HCT116 (cell line): ENCODE measurements around the gene DSTYK. TPM values are rescaled to one million over a fixed set of nuclear protein-coding genes. Genes with fewer than 3 reads are reported as not detected.
A peak's percentile ranks its signal among the peaks of the same experiment; 100 is the strongest.

ENCODE experiments used
- ATAC-seq: fragments of 200-7000 bp; cut with Tn5 transposase; 2 replicates; pipeline ENCODE4 v1.9.1; 2020; ENCODE audit warnings: mild to moderate bottlenecking, moderate library complexity
- BruUV-seq: library from RNA; stranded (reverse); fragments of 400-500 nt; replicated peaks from 2 replicates; lab custom pipeline; 2021; lab: Mats Ljungman, UMichigan
- CTCF ChIA-PET: fragments of 300-600 bp; sonication (Branson Sonifier 250); formaldehyde crosslinking; loops from one replicate; lab custom pipeline; 2021; ENCODE audit warnings: antibody characterized with exemption; lab: Charles Lee
- POLR2A ChIA-PET: fragments of 300-600, 350-600 bp; sonication (Branson Sonifier 250); formaldehyde crosslinking; loops from one replicate; lab custom pipeline; 2021; ENCODE audit warnings: antibody characterized with exemption; lab: Charles Lee
- RAD21 ChIA-PET, 2 experiments: fragments of 300-600 bp; sonication (Branson Sonifier 250); formaldehyde crosslinking; loops; one replicate each; lab custom pipeline; 2023; ENCODE audit warnings: low total read pairs in 2 of 2; ENCODE audit not compliant: uncharacterized antibody in 2 of 2, unreplicated experiment in 2 of 2, low non-redundant PET in 1 of 2; lab: Charles Lee
- DNase-seq: peaks from one replicate; pipeline ENCODE4 v3.0.0-alpha.2; 2010; ENCODE audit warnings: low read depth, low spot score
- H2AFZ ChIP-seq: fragments of 200-600 bp; shearing (Covaris generic), sonication (generic); 2 replicates; pipeline ENCODE4 v1.6.1; 2017; ENCODE audit warnings: low read depth, mixed run types, mixed read lengths, antibody characterized with exemption, low read length; ENCODE audit not compliant: poor library complexity, severe bottlenecking
- H3K27ac ChIP-seq: 2 replicates; pipeline ENCODE4 v1.5.1; 2012; ENCODE audit warnings: low read depth, low read length
- H3K27me3 ChIP-seq: fragments of 200-600 bp; sonication (generic); 2 replicates; pipeline ENCODE4 v1.6.1; 2016; ENCODE audit warnings: mixed run types, low read length, mixed read lengths; ENCODE audit not compliant: insufficient read depth
- H3K36me3 ChIP-seq, 2 experiments: fragments of 200-500 bp in 1 of 2; fragments of 200-600 bp in 1 of 2; sonication (Bioruptor generic) in 1 of 2; sonication (generic) in 1 of 2; 2 replicates each; pipeline versions ENCODE4 v1.5.1 to v1.6.1; 2014 to 2016; ENCODE audit warnings: low read length in 2 of 2, inconsistent platforms in 1 of 2, mixed read lengths in 1 of 2, mixed run types in 1 of 2; ENCODE audit not compliant: insufficient read depth in 2 of 2, control insufficient read depth in 1 of 2
- H3K4me1 ChIP-seq, 2 experiments: fragments of 200-600 bp in 1 of 2; sonication (generic) in 1 of 2; 2 replicates each; pipeline versions ENCODE4 v1.5.1 to v1.6.1; 2012 to 2017; ENCODE audit warnings: low read length in 2 of 2, inconsistent platforms in 1 of 2, mild to moderate bottlenecking in 1 of 2, mixed read lengths in 1 of 2, mixed run types in 1 of 2, moderate library complexity in 1 of 2; ENCODE audit not compliant: insufficient read depth in 2 of 2, control insufficient read depth in 1 of 2
- H3K4me2 ChIP-seq: fragments of 200-600 bp; sonication (generic); 2 replicates; pipeline ENCODE4 v1.6.1; 2017; ENCODE audit warnings: mixed run types, low read length, mixed read lengths
- H3K4me3 ChIP-seq, 2 experiments: fragments of 200-600 bp in 1 of 2; sonication (generic) in 1 of 2; replicated peaks in 1 of 2; 2 replicates each; pipeline ENCODE4 v1.5.1; 2011 to 2016; ENCODE audit warnings: low read length in 2 of 2, control low read depth in 1 of 2, low read depth in 1 of 2, mild to moderate bottlenecking in 1 of 2, mixed read lengths in 1 of 2, mixed run types in 1 of 2
- H3K79me2 ChIP-seq: fragments of 200-600 bp; sonication (generic); 2 replicates; pipeline ENCODE4 v1.6.1; 2017; ENCODE audit warnings: mild to moderate bottlenecking, mixed run types, low read length, moderate library complexity, mixed read lengths; ENCODE audit not compliant: insufficient read depth
- H3K9ac ChIP-seq: fragments of 200-600 bp; sonication (generic); 2 replicates; pipeline ENCODE4 v1.6.1; 2016; ENCODE audit warnings: low read length, mixed read lengths
- H3K9me2 ChIP-seq: fragments of 200-600 bp; sonication (generic), shearing (Covaris generic); 2 replicates; pipeline ENCODE4 v1.6.1; 2017; ENCODE audit warnings: mixed run types, mild to moderate bottlenecking, moderate library complexity; ENCODE audit not compliant: insufficient read depth
- H3K9me3 ChIP-seq, 2 experiments: fragments of 200-500 bp in 1 of 2; fragments of 200-600 bp in 1 of 2; sonication (Bioruptor generic) in 1 of 2; sonication (generic) in 1 of 2; 2 replicates each; pipeline ENCODE4 v1.6.1; 2014 to 2017; ENCODE audit warnings: low read length in 2 of 2, mixed read lengths in 2 of 2, inconsistent platforms in 1 of 2, low read depth in 1 of 2, mild to moderate bottlenecking in 1 of 2, mixed run types in 1 of 2, moderate library complexity in 1 of 2; ENCODE audit not compliant: control insufficient read depth in 1 of 2, insufficient read depth in 1 of 2
- H4K20me1 ChIP-seq: fragments of 200-600 bp; sonication (generic), shearing (Covaris generic); 2 replicates; pipeline ENCODE4 v1.6.1; 2017; ENCODE audit warnings: mixed run types, mild to moderate bottlenecking, moderate library complexity; ENCODE audit not compliant: insufficient read depth
- CBX3 ChIP-seq: IDR thresholded peaks from 2 replicates; pipeline ENCODE4 v1.6.1; 2012; ENCODE audit warnings: low read depth
- CEBPB ChIP-seq: IDR thresholded peaks from 2 replicates; pipeline ENCODE4 v1.6.1; 2012; ENCODE audit warnings: low read depth
- EZH2 ChIP-seq: fragments of 200-600 bp; sonication (generic); IDR thresholded peaks from 2 replicates; pipeline ENCODE4 v1.6.1; 2017; ENCODE audit warnings: antibody characterized with exemption, mixed run types
- EZH2phosphoT487 ChIP-seq: fragments of 200-600 bp; IDR thresholded peaks from 2 replicates; pipeline ENCODE4 v1.6.1; 2018; ENCODE audit warnings: antibody characterized with exemption, borderline replicate concordance
- JUND ChIP-seq: IDR thresholded peaks from 2 replicates; pipeline ENCODE4 v1.6.1; 2012
- SIN3A ChIP-seq: IDR thresholded peaks from 2 replicates; pipeline ENCODE4 v1.6.1; 2012; ENCODE audit warnings: low read depth
- TCF7L2 ChIP-seq: IDR thresholded peaks from 2 replicates; pipeline ENCODE4 v1.7.0; 2011; ENCODE audit warnings: borderline replicate concordance, inconsistent platforms; ENCODE audit not compliant: insufficient read depth, insufficient read length; ENCODE audit errors: extremely low read depth
- ZFX ChIP-seq: fragments of 450-650 bp; IDR thresholded peaks from 2 replicates; pipeline ENCODE4 v1.6.1; 2017
- intact Hi-C: fragments of 100-400 bp; cut with micrococcal nuclease; formaldehyde crosslinking; loops from 2 replicates; pipeline ENCODE4 v1.10.0; 2022
- total RNA-seq: library from RNA; stranded (reverse); gene quantifications from one replicate; pipeline ENCODE4 v1.2.1, GENCODE V29; 2021; ENCODE audit not compliant: unreplicated experiment
- TF ChIP-seq, protein P1 (sequence below), 3 experiments: fragments of 200-600 bp in 1 of 3; sonication (generic) in 1 of 3; IDR thresholded peaks in 2 of 3; conservative IDR thresholded peaks in 1 of 3; 2 replicates each; pipeline ENCODE4 v1.5.1; 2012 to 2017; ENCODE audit warnings: low read depth in 2 of 3, low read length in 2 of 3, antibody characterized with exemption in 1 of 3, borderline replicate concordance in 1 of 3, control low read depth in 1 of 3, mild to moderate bottlenecking in 1 of 3, mixed read lengths in 1 of 3, mixed run types in 1 of 3, moderate library complexity in 1 of 3; ENCODE audit not compliant: insufficient read depth in 1 of 3
- TF ChIP-seq, protein P2 (sequence below): IDR thresholded peaks from 2 replicates; pipeline ENCODE4 v1.6.1; 2011; ENCODE audit warnings: mild to moderate bottlenecking, low read length, moderate library complexity; ENCODE audit not compliant: insufficient replicate concordance; ENCODE audit errors: extremely low read depth
- TF ChIP-seq, protein P3 (sequence below): IDR thresholded peaks from 2 replicates; pipeline ENCODE4 v1.6.1; 2012

DSTYK gene
- total RNA-seq, 1 experiment from 2014 or later = 6.6 TPM

DNA sequence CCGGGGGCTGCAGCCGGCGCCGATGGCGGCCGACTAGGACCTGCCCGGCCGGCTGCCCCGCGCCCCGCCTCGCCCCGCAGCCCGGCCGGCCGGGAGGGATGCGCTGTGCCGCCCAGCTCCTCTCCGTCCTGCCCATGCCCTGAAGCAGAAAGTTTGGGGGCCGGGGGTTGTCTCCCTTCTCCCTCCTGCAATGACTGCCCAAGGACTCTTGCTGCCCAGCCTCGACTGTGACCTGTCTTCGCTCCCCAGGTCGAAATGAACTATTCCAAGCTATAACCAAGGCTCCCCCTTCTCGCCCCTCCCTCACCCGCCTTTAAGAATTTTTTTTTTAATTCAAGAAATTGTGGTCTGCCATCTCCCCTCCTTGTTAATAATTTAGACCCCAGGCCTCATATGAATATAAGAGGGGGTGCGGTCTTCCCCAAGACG is 16.6 kb upstream of the DSTYK start:
- no TSS peak for BruUV-seq
- peak overlapping the region; percentile 98 for H3K4me2 ChIP-seq
- peak overlapping the region; percentile 54 to 67 for H3K4me3 ChIP-seq
- no peaks in the 10 kb centered on the region for H3K9me2 ChIP-seq
- no peaks in the 10 kb centered on the region for H3K79me2 ChIP-seq
- TF ChIP-seq EZH2 (no peak), CBX3 (no peak), TCF7L2 (no peak), JUND (no peak), ZFX (no peak), SIN3A (no peak), EZH2phosphoT487 (no peak), CEBPB (no peak)
- TF ChIP-seq, protein P1, sequence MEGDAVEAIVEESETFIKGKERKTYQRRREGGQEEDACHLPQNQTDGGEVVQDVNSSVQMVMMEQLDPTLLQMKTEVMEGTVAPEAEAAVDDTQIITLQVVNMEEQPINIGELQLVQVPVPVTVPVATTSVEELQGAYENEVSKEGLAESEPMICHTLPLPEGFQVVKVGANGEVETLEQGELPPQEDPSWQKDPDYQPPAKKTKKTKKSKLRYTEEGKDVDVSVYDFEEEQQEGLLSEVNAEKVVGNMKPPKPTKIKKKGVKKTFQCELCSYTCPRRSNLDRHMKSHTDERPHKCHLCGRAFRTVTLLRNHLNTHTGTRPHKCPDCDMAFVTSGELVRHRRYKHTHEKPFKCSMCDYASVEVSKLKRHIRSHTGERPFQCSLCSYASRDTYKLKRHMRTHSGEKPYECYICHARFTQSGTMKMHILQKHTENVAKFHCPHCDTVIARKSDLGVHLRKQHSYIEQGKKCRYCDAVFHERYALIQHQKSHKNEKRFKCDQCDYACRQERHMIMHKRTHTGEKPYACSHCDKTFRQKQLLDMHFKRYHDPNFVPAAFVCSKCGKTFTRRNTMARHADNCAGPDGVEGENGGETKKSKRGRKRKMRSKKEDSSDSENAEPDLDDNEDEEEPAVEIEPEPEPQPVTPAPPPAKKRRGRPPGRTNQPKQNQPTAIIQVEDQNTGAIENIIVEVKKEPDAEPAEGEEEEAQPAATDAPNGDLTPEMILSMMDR (IDR thresholded peaks at IDR 0.05 in 2 of 3, conservative IDR thresholded peaks at IDR 0.05 in 1 of 3; ENCODE audit: borderline replicate concordance in 1 of 3, insufficient read depth in 1 of 3, low read depth in 2 of 3, low read length in 2 of 3) = no peak
- TF ChIP-seq, protein P2, sequence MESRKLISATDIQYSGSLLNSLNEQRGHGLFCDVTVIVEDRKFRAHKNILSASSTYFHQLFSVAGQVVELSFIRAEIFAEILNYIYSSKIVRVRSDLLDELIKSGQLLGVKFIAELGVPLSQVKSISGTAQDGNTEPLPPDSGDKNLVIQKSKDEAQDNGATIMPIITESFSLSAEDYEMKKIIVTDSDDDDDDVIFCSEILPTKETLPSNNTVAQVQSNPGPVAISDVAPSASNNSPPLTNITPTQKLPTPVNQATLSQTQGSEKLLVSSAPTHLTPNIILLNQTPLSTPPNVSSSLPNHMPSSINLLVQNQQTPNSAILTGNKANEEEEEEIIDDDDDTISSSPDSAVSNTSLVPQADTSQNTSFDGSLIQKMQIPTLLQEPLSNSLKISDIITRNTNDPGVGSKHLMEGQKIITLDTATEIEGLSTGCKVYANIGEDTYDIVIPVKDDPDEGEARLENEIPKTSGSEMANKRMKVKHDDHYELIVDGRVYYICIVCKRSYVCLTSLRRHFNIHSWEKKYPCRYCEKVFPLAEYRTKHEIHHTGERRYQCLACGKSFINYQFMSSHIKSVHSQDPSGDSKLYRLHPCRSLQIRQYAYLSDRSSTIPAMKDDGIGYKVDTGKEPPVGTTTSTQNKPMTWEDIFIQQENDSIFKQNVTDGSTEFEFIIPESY = no peak
- TF ChIP-seq, protein P3, sequence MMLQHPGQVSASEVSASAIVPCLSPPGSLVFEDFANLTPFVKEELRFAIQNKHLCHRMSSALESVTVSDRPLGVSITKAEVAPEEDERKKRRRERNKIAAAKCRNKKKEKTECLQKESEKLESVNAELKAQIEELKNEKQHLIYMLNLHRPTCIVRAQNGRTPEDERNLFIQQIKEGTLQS = no peak
- ChIA-PET CTCF (interaction anchor here (0.9 to 3.9 kb wide), 10 partner anchors 23 to 296 kb away, joined by 3 to 66 read pairs (median 5); no protein-coding TSS in a partner anchor), POLR2A (interaction anchor here (1.1 kb wide), 1 partner anchor 45 kb away, joined by 3 read pairs; no protein-coding TSS in a partner anchor), RAD21 (interaction anchor here (2.3 to 2.7 kb wide), 2 partner anchors 28 kb away, joined by 16 to 20 read pairs; no protein-coding TSS in a partner anchor)
- peak; percentile 63 for ATAC-seq
- H3K36me3 ChIP-seq = no peaks in the 10 kb centered on the region
- intact Hi-C loops = loop anchor here (1.0 kb wide), 1 partner anchor 17 kb away; the partner anchor contains the start of gene DSTYK
- H4K20me1 ChIP-seq = no peaks in the 10 kb centered on the region
- peaks cover 11 to 28% of the 10 kb centered on the region in 2 experiments; a peak in 3 of 4 replicates for H3K4me1 ChIP-seq
- no peak for DNase-seq
- H3K9me3 ChIP-seq = no peaks in the 10 kb centered on the region
- H3K27me3 ChIP-seq = no peaks in the 10 kb centered on the region
- peak overlapping the region; percentile 81 for H2AFZ ChIP-seq
- H3K9ac ChIP-seq = peak overlapping the region; percentile 39
- no peak overlapping the region; the same call in 1 of the 2 replicates for H3K27ac ChIP-seq
